HuH-7 (cell line): ENCODE results near the gene NFKBIE.
A peak's percentile ranks its signal among the peaks of the same experiment; 100 is the strongest.
"Not testable (repeated sequence)": the region's sequence is repeated elsewhere in the genome, so short reads cannot be mapped to it uniquely, and the experiment has no call there.

ENCODE experiments used
- DNase-seq: peaks from one replicate; pipeline ENCODE4 v3.0.0; 2011; ENCODE audit warnings: low spot score

Gene NFKBIE

DNA sequence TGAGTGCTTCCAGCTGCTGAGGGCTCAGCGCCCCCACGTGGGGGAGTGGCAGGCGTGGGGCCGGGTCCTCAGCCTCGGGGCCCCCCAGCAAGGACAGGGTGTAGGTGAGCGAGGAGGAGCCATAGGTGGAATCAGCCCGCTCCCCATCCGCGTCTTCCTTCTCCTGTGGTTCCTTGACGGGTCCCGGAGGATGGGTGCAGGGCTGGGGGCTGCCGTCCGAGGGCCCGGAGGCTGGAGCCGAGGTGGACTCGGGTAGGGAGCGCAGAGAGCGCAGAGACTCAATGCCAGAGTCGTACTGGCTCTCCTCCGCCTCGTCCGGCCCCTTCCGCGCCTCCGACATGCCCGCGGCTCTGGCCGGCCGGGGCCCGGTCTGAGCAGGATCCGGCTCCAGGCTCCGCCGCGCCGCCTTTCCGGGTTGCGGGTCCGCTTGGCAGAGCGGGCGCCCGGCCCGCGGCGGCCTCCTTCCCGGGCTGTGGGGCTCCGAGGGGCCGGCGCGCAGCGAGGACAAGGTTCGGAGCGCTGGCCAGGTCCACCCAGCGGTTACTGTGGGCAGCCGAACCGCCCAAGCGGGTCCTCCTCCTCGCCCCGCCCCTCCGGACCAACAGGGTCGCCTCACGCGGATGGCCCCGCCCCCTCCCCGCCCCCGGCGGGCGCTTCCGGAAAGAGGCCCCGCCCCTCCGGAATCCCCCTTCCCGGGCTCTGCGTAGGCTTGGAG, at the start of gene NFKBIE:
Gene NFKBIE (minus strand): TSS at position 545 of the 715 bp plus-strand sequence. CDS start 205 bp downstream, at position 340.
- peak; percentile 92 for DNase-seq

DNA sequence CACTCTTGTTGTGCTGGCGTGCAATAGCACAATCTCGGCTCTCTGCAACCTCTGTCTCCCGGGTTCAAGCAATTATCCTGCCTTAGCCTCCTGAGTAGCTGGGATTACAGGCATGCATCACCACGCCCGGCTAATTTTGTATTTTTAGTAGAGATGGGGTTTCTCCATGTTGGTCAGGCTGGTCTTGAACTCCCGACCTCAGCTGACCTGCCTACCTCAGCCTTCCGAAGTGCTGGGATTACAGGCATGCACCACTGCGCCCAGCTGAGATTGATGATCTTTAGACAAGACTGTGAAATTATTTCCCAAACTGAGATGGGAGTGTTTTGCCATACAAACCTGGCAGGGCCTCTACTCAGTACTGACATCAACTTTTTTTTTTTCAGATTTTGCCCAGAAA, 49.3 kb upstream of the NFKBIE start:
- DNase-seq: not testable (repeated sequence)

GRCh38 chr6:44312901-44313788, 47.8 kb upstream of the NFKBIE start, which contains the start of gene AARS2:
TSS of gene AARS2 (minus strand) at chr6:44313347. CDS start at chr6:44313323, 24 bp downstream.
- peak; percentile 80 for DNase-seq

GRCh38 chr6:44311767-44312166, 46.4 kb upstream of the NFKBIE start:
- no peak for DNase-seq

- no peak for DNase-seq
These were observed 46.0 kb upstream of the NFKBIE start for GRCh38 chr6:44311304-44311703.

DNA sequence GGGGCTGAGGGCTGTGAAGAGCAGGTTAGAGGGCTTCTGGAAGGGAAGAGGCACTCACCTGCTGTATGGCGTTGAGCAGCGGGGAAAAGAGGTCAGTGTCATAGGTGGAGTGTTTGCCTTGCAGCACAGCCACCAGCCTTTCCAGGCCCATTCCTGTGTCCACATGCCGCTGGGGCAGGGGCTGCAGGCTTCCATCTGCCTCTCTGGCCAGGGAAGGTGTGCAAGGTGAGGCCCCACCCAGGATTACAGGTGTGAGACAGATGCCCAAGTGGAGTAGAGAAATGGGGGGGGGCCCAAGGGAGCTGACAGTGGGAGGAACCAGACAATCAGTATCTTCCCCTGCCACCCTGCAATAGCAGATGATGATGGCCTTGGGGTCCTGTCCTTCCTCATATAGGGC, 44.9 kb upstream of the NFKBIE start:
- DNase-seq: no peak

DNA sequence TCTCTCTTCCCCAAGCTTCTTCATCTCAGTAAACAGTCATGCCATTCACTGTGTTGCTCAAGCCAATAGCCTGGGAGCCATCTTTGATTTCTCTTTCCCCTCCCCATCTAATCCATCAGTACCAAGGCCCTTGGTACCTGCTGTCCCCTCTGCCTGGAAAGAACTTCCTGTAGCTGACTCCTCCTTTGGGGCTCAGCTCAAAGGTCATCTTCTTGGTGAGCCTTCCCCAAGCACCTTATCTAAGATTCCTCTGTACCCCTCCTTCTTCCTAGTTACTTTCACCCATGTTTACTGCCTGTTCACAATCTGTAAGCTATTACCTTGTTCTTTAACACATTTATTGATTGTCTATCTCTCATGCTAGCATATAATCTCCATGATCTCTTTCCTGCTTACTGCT, 44.3 kb upstream of the NFKBIE start:
- no peak for DNase-seq

- no peak for DNase-seq
These were observed 43.7 kb upstream of the NFKBIE start for GRCh38 chr6:44309092-44309491.

DNA sequence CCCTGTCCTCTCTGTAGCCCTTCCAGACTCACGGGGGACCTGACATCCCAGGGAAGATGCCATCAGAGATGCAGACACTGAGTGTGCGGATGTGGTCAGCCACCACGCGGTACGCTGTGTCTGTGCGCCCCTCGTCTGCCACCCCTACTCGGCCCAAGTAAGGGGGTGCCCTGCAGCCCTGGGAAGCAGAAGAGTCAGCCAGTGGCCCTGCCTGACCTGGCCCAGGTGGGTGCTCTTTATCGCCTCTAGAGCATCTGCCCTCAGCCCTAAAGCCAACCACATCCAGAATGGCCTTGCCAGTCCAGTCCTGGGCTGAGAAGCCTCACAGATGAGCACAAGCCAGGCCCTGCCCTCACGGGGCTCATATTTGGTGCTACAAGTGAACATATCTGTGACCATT, 41.9 kb upstream of the NFKBIE start:
- DNase-seq: no peak

DNA sequence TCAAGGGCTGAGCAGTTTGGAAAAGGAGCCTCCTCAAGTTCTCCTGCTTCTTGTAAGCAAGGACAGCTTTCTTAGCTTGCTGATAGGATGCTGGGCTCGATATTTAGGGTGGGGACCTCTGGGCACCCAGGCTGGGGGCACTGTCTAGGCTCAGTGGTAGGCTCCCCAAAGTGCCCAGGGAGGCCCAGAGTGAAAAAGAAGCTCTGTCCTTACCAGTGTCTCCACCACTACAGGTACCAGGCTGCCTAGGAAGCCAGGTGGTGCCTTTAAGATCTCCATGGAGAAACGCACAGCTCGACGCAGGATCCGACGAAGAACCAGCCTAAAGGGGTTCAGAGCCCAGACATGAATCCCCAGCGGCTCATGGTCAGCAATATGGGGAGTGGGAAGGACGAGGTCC, 41.4 kb upstream of the NFKBIE start:
- no peak for DNase-seq

GRCh38 chr6:44305200-44305725, 39.9 kb upstream of the NFKBIE start:
- no peak for DNase-seq

- peak; percentile 63 for DNase-seq
These were observed 39.2 kb upstream of the NFKBIE start for GRCh38 chr6:44304282-44305199.

GRCh38 chr6:44303842-44304241, 38.5 kb upstream of the NFKBIE start:
- no peak for DNase-seq

- no peak for DNase-seq
These were observed 37.5 kb upstream of the NFKBIE start for GRCh38 chr6:44302856-44303255.

DNA sequence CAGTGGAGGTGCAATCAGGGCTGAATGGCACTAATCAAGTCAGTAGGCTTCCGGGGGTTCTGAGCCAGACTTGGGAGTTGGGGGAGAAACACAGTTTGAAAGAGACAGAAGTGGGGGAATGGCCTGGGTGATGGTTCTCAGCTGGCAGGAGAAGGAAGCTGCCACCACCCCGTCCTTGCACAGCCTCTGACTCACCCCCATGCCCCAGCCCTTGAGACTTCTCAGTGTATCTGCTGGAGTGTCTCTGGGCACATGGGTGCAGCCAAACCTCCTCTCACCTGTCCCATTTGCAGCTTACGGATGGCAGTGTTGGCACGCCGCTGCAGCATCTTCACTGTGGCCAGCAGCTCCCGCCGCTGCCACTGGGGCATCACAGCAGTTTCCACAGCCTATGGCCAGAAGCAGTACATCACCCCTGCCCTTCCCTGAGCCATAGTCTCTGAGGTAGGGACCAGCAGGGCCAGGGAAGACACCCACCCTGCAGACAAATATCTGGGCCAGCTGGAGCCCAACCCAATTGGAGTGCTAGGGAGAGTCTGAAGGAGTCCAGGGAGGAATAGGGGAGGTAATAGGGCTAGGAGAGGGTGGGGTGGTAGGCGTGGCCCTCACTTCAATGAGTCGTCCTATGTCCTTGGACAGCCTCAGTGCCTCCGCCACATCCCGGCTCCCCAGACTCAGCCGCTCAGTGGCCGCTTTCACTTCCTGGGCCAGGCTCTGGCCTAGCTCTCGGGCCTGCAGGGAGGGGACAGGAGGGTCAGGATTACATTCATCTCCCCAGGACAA, 36.6 kb upstream of the NFKBIE start:
- no peak for DNase-seq

- DNase-seq: no peak
These were observed 35.8 kb upstream of the NFKBIE start for GRCh38 chr6:44301106-44301505.

DNA sequence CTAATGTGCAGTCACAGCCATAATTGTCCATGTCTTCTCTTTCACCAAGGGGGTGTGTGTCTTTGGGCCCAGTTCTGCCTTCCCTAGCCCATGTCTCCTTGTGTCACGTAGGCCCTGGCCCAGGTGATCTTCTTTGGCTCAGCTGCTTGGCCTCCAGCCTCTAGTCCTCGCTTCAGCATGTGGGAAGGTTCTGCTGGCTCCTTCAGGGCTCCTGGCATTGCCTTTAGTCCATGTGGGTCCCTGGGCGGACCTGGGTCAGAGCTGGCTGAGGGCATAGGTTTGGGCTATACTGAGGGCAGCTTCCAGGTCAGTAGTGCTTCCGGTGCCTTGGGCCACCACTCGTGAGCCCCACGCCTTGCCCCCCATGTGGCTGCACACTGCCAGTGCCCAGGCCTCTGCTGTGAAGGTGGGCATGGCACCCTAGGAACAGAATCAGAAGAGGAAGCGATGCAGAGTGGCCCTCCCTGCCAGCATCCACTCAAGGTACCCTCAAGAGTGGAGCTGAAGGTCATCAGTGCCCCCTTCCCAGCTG, 35.0 kb upstream of the NFKBIE start:
- no peak for DNase-seq

DNA sequence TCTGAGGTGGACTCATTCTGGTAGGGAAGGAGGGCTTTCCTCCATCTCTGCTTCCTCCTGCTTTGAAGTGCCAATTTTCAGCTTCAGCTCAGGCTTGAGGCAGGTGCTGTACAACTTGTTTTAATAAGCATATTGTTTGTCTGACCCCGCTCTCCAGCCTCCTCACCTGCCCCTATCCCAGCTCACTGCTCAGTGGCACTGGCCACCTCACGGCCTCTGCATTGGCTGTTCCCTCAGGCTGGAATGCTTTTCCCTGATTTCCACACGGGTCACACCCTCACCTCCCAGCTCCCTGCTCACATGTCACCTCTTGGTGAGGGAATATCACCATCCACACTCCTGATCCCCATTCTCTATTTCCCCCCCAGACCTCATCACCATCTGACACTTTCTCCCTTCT, 33.5 kb upstream of the NFKBIE start:
- DNase-seq: no peak

GRCh38 chr6:44298055-44298803, 32.9 kb upstream of the NFKBIE start:
- no peak for DNase-seq
